SK-N-SH (cell line): Measurements from ENCODE around the gene ZIM2.

Experiments
- CTCF ChIP-seq: fragments of 200-600 bp; sonication (generic); IDR thresholded peaks from 2 replicates; pipeline ENCODE4 v1.6.1; 2017; ENCODE audit warnings: antibody characterized with exemption, mild to moderate bottlenecking, moderate library complexity
- EP300 ChIP-seq, 2 experiments: IDR thresholded peaks; 2 replicates each; pipeline versions ENCODE4 v1.4.0 to v1.6.1; 2012; ENCODE audit warnings: borderline replicate concordance in 1 of 2, low read depth in 1 of 2, low read length in 1 of 2
- FOXJ3 ChIP-seq: sonication (generic); formaldehyde crosslinking; IDR thresholded peaks from 2 replicates; pipeline ENCODE4 v1.5.1; 2020; ENCODE audit warnings: mild to moderate bottlenecking, missing genetic modification reagents
- GATA2 ChIP-seq: sonication (generic); formaldehyde crosslinking; IDR thresholded peaks from 2 replicates; pipeline ENCODE4 v1.5.0; 2020; ENCODE audit warnings: mild to moderate bottlenecking, missing genetic modification reagents
- POLR2AphosphoS5 ChIP-seq: IDR thresholded peaks from 2 replicates; pipeline ENCODE4 v1.6.1; 2012; ENCODE audit warnings: low read depth, low read length
- RAD21 ChIP-seq: IDR thresholded peaks from 2 replicates; pipeline ENCODE4 v1.6.1; 2012; ENCODE audit warnings: mild to moderate bottlenecking, low read length
- RFX5 ChIP-seq: IDR thresholded peaks from 2 replicates; pipeline ENCODE4 v1.6.1; 2012; ENCODE audit warnings: mild to moderate bottlenecking, improper control_type of control experiment, low read length
- SIN3A ChIP-seq: IDR thresholded peaks from 2 replicates; pipeline ENCODE4 v1.6.1; 2012; ENCODE audit warnings: low read depth, mild to moderate bottlenecking, low read length, moderate library complexity, borderline replicate concordance
- TAF1 ChIP-seq: IDR thresholded peaks from 2 replicates; pipeline ENCODE4 v1.6.1; 2012; ENCODE audit warnings: low read depth, mild to moderate bottlenecking, low read length, moderate library complexity, borderline replicate concordance
- TCF12 ChIP-seq: IDR thresholded peaks from 2 replicates; pipeline ENCODE4 v1.4.0; 2012
- TF ChIP-seq, protein P1 (sequence below): IDR thresholded peaks from 2 replicates; pipeline ENCODE4 v1.4.0; 2012; ENCODE audit warnings: low read depth, borderline replicate concordance
- TF ChIP-seq, protein P2 (sequence below): fragments of 150-350 bp; IDR thresholded peaks from 2 replicates; pipeline ENCODE4 v1.6.1; 2016; ENCODE audit warnings: mild to moderate bottlenecking, low read depth, low read length

DNA sequence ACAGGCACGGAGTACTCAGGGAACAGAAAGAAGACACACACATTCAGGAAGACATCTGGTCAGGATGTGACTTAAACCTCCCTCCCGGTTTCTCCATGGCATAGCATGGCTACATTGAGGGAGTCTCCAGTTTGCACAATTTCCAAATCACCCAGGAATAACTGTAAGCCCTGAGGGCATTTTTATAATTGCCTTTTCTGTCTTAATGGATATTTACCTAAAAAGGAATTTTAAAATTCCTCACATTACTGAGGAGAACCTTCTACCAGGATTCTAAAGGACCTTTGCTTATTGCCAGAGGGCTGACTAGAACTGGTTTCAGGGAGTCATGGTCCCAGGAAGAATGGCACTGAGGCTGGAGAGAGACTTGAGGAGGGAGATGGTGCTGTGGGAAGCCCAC is 21.4 kb downstream of the ZIM2 start:
- TF ChIP-seq, protein P1, sequence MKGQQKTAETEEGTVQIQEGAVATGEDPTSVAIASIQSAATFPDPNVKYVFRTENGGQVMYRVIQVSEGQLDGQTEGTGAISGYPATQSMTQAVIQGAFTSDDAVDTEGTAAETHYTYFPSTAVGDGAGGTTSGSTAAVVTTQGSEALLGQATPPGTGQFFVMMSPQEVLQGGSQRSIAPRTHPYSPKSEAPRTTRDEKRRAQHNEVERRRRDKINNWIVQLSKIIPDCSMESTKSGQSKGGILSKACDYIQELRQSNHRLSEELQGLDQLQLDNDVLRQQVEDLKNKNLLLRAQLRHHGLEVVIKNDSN: no peak
- no peak for TF ChIP-seq RAD21
- no peak for TF ChIP-seq SIN3A
- TF ChIP-seq FOXJ3 (CRISPR knock-in tag): no peak
- no peak for TF ChIP-seq RFX5
- TF ChIP-seq, protein P2, sequence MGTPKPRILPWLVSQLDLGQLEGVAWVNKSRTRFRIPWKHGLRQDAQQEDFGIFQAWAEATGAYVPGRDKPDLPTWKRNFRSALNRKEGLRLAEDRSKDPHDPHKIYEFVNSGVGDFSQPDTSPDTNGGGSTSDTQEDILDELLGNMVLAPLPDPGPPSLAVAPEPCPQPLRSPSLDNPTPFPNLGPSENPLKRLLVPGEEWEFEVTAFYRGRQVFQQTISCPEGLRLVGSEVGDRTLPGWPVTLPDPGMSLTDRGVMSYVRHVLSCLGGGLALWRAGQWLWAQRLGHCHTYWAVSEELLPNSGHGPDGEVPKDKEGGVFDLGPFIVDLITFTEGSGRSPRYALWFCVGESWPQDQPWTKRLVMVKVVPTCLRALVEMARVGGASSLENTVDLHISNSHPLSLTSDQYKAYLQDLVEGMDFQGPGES: no peak
- TF ChIP-seq EP300 (IDR thresholded peaks at IDR 0.05; ENCODE audit: borderline replicate concordance in 1 of 2, low read depth in 1 of 2, low read length in 1 of 2): no peak
- no peak for TF ChIP-seq GATA2
- no peak for TF ChIP-seq TCF12
- no peak for TF ChIP-seq CTCF
- no peak for TF ChIP-seq POLR2AphosphoS5
- TF ChIP-seq TAF1: no peak
